HepG2 (cell line): Measurements from ENCODE around the gene NEK8. TPM values are rescaled to one million over a fixed set of nuclear protein-coding genes. Genes with fewer than 3 reads are reported as not detected.

Experiments
- ARHGAP35 ChIP-seq: sonication (generic); formaldehyde crosslinking; IDR thresholded peaks from 2 replicates; pipeline ENCODE4 v1.9.0; 2022; ENCODE audit warnings: mild to moderate bottlenecking, inconsistent platforms, moderate library complexity, missing genetic modification reagents, borderline replicate concordance
- ARID4A ChIP-seq: sonication (generic); formaldehyde crosslinking; IDR thresholded peaks from 2 replicates; pipeline ENCODE4 v1.5.0; 2020; ENCODE audit warnings: mild to moderate bottlenecking, missing genetic modification reagents, borderline replicate concordance
- ELF4 ChIP-seq: sonication (generic); formaldehyde crosslinking; IDR thresholded peaks from 2 replicates; pipeline ENCODE4 v1.5.0; 2020; ENCODE audit warnings: missing genetic modification reagents, mild to moderate bottlenecking, moderate library complexity, borderline replicate concordance
- EZH2 ChIP-seq: conservative IDR thresholded peaks from 2 replicates; pipeline ENCODE4 v1.6.1; 2012; ENCODE audit warnings: mild to moderate bottlenecking, low read depth, low read length, moderate library complexity
- LCORL ChIP-seq, 2 experiments: fragments of 450-650 bp in 1 of 2; sonication (generic) in 1 of 2; formaldehyde crosslinking in 1 of 2; IDR thresholded peaks; 2 replicates each; pipeline versions ENCODE4 v1.5.0 to v1.6.1; 2017 to 2020; ENCODE audit warnings: antibody characterized with exemption in 1 of 2, missing genetic modification reagents in 1 of 2
- MBNL3 ChIP-seq: fragments of 250-450 bp; sonication (Bioruptor Pico); conservative IDR thresholded peaks from 2 replicates; pipeline ENCODE4 v1.8.0; 2022; ENCODE audit warnings: mild to moderate bottlenecking, inconsistent platforms
- NFIB ChIP-seq: sonication (generic); formaldehyde crosslinking; IDR thresholded peaks from 2 replicates; pipeline ENCODE4 v1.9.0; 2021; ENCODE audit warnings: missing genetic modification reagents, mild to moderate bottlenecking, borderline replicate concordance
- PITX1 ChIP-seq: sonication (generic); formaldehyde crosslinking; IDR thresholded peaks from 2 replicates; pipeline ENCODE4 v1.5.1; 2020; ENCODE audit warnings: mild to moderate bottlenecking, missing genetic modification reagents
- REL ChIP-seq: sonication (generic); formaldehyde crosslinking; conservative IDR thresholded peaks from 2 replicates; pipeline ENCODE4 v1.8.0; 2022; ENCODE audit warnings: mild to moderate bottlenecking, missing genetic modification reagents, moderate library complexity
- SP1 ChIP-seq, 2 experiments: fragments of 450-650 bp in 1 of 2; sonication (generic) in 1 of 2; formaldehyde crosslinking in 1 of 2; IDR thresholded peaks; 2 replicates each; pipeline versions ENCODE4 v1.4.0 to v1.6.1; 2016 to 2020; ENCODE audit warnings: missing genetic modification reagents in 1 of 2
- U2AF1 ChIP-seq: fragments of 200-400 bp; formaldehyde crosslinking; optimal IDR thresholded peaks from 2 replicates; pipeline ENCODE3; 2017; ENCODE audit warnings: mild to moderate bottlenecking, low read depth, low read length
- ZNF24 ChIP-seq: fragments of 450-650 bp; IDR thresholded peaks from 2 replicates; pipeline ENCODE4 v1.6.1; 2017; ENCODE audit warnings: antibody characterized with exemption, mild to moderate bottlenecking
- ZNF687 ChIP-seq: sonication (generic); formaldehyde crosslinking; IDR thresholded peaks from 2 replicates; pipeline ENCODE4 v1.5.1; 2020; ENCODE audit warnings: mild to moderate bottlenecking, missing genetic modification reagents, moderate library complexity
- ZSCAN31 ChIP-seq: sonication (generic); formaldehyde crosslinking; IDR thresholded peaks from 2 replicates; pipeline ENCODE4 v1.5.0; 2020; ENCODE audit warnings: low read depth, mild to moderate bottlenecking, missing genetic modification reagents
- polyA plus RNA-seq, 8 experiments: library from polyadenylated mRNA; depleted of rRNA in 3 of 8; stranded (reverse) in 7 of 8; unstranded in 1 of 8; fragments of >200 nt; fragmentation: Illumina TruSeq in 4 of 8; extraction: Trizol in 4 of 8; gene quantifications; 2 replicates each; pipeline versions ENCODE4 v1.2.1 to v1.2.3, GENCODE V29; 2011 to 2016; ENCODE audit warnings: low read depth in 4 of 8, missing spikeins in 1 of 8, mixed read lengths in 1 of 8; ENCODE audit not compliant: insufficient read depth in 1 of 8
- total RNA-seq, 5 experiments: library from RNA; depleted of rRNA; stranded (reverse); fragments of >200 nt; fragmentation: Illumina TruSeq; extraction: Trizol; gene quantifications; 2 replicates each; pipeline ENCODE4 v1.2.3, GENCODE V29; 2016; ENCODE audit warnings: low read depth in 1 of 5
- TF ChIP-seq, protein P1 (sequence below): sonication (generic); IDR thresholded peaks from 2 replicates; pipeline ENCODE4 v1.6.1; 2016; ENCODE audit warnings: low read depth, borderline replicate concordance
- TF ChIP-seq, protein P2 (sequence below): sonication (generic); formaldehyde crosslinking; conservative IDR thresholded peaks from 2 replicates; pipeline ENCODE4 v1.4.0; 2020; ENCODE audit warnings: mild to moderate bottlenecking, missing genetic modification reagents, moderate library complexity

The NEK8 gene
- total and polyA plus RNA-seq, 2 of the 13 experiments (the other 11 are each of a cell fraction or from before 2014, with no cell fraction given): 5.8 to 13.5 TPM

DNA sequence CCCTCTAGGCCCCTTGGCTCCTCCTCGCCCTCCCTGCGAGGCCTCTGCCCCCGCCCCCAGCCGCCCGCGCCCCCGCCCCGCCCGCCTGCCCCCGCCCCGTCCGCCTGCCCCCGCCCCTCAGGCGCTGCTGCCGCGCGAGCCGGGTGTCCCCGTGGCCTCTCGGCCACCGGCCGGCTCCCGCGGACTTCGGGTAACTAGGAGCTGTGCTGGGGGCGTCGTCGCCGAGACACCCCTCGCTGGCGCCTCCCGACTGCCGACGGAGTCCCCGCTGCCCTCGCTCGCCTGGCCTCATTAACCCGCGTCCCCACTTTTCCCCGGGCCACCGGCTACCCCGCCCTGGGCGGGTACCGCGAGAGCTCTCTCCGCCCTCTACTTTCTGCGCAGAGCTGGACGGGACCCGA is 2.4 kb upstream of the NEK8 start, which contains the start of gene TLCD1 (continued):
- TF ChIP-seq NFIB (CRISPR knock-in tag) (no peak), REL (no peak; the same call in 1 of the 2 replicates), ZSCAN31 (no peak), ARHGAP35 (CRISPR knock-in tag) (no peak; the same call in 1 of the 2 replicates), EZH2 (no peak), U2AF1 (no peak), ELF4 (CRISPR knock-in tag) (no peak), PITX1 (no peak), MBNL3 (no peak), SP1 (IDR thresholded peaks at IDR 0.05) (no peak), SP1 (CRISPR knock-in tag; IDR thresholded peaks at IDR 0.05) (0 out of 2 replicates have a peak, but pooled peaks have one; percentile 4), ZNF687 (CRISPR knock-in tag) (no peak; the same call in 1 of the 2 replicates), LCORL (IDR thresholded peaks at IDR 0.05) (no peak), LCORL (CRISPR knock-in tag; IDR thresholded peaks at IDR 0.05) (no peak), ZNF24 (no peak), ARID4A (CRISPR knock-in tag) (0 out of 2 replicates have a peak, but pooled peaks have one; percentile 7)
- TF ChIP-seq, protein P1, sequence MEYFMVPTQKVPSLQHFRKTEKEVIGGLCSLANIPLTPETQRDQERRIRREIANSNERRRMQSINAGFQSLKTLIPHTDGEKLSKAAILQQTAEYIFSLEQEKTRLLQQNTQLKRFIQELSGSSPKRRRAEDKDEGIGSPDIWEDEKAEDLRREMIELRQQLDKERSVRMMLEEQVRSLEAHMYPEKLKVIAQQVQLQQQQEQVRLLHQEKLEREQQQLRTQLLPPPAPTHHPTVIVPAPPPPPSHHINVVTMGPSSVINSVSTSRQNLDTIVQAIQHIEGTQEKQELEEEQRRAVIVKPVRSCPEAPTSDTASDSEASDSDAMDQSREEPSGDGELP: no peak
- TF ChIP-seq, protein P2, sequence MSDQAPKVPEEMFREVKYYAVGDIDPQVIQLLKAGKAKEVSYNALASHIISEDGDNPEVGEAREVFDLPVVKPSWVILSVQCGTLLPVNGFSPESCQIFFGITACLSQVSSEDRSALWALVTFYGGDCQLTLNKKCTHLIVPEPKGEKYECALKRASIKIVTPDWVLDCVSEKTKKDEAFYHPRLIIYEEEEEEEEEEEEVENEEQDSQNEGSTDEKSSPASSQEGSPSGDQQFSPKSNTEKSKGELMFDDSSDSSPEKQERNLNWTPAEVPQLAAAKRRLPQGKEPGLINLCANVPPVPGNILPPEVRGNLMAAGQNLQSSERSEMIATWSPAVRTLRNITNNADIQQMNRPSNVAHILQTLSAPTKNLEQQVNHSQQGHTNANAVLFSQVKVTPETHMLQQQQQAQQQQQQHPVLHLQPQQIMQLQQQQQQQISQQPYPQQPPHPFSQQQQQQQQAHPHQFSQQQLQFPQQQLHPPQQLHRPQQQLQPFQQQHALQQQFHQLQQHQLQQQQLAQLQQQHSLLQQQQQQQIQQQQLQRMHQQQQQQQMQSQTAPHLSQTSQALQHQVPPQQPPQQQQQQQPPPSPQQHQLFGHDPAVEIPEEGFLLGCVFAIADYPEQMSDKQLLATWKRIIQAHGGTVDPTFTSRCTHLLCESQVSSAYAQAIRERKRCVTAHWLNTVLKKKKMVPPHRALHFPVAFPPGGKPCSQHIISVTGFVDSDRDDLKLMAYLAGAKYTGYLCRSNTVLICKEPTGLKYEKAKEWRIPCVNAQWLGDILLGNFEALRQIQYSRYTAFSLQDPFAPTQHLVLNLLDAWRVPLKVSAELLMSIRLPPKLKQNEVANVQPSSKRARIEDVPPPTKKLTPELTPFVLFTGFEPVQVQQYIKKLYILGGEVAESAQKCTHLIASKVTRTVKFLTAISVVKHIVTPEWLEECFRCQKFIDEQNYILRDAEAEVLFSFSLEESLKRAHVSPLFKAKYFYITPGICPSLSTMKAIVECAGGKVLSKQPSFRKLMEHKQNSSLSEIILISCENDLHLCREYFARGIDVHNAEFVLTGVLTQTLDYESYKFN (CRISPR knock-in tag): no peak
